ENCODE measurements around the gene RPP30.
"Not testable (repeated sequence)": the region's sequence is repeated elsewhere in the genome, so short reads cannot be mapped to it uniquely, and the experiment has no call there.

The RPP30 gene

GRCh38 chr10:90917238-90917967, 45.6 kb downstream of the RPP30 start:
- DNase-seq (ENCODE audit: low read depth, low spot score): no peak

- DNase-seq (ENCODE audit: low read depth, low spot score): no peak
Measured at GRCh38 chr10:90917968-90918318, 46.2 kb downstream of the RPP30 start.

- DNase-seq (ENCODE audit: low read depth, low spot score): no peak
Measured at GRCh38 chr10:90919683-90920574, 48.2 kb downstream of the RPP30 start.

- DNase-seq (ENCODE audit: low read depth, low spot score): no peak
Measured at GRCh38 chr10:90920986-90921666, 49.4 kb downstream of the RPP30 start, which contains the start of gene ANKRD1. Gene ANKRD1 (minus strand): TSS chr10:90921087. CDS start chr10:90921027, 60 bp downstream.

- no peak for DNase-seq (ENCODE audit: low read depth, low spot score)
Measured at GRCh38 chr10:90921906-90922305, 50.1 kb downstream of the RPP30 start.

- no peak for DNase-seq (ENCODE audit: low read depth, low spot score)
Measured at GRCh38 chr10:90923111-90923731, 51.4 kb downstream of the RPP30 start.

GRCh38 chr10:90924552-90924951, 52.8 kb downstream of the RPP30 start:
- DNase-seq (ENCODE audit: low read depth, low spot score): no peak

GRCh38 chr10:90925079-90926029, 53.6 kb downstream of the RPP30 start:
- DNase-seq (ENCODE audit: low read depth, low spot score): no peak

GRCh38 chr10:90927293-90927692, 55.5 kb downstream of the RPP30 start:
- no peak for DNase-seq (ENCODE audit: low read depth, low spot score)

- DNase-seq (ENCODE audit: low read depth, low spot score): no peak
Measured at GRCh38 chr10:90929179-90929578, 57.4 kb downstream of the RPP30 start.

GRCh38 chr10:90930070-90930837, 58.5 kb downstream of the RPP30 start:
- peak; percentile 63 for DNase-seq (ENCODE audit: low read depth, low spot score)

- DNase-seq (ENCODE audit: low read depth, low spot score): no peak
Measured at GRCh38 chr10:90930971-90931871, 59.4 kb downstream of the RPP30 start.

GRCh38 chr10:90935581-90936275, 64.0 kb downstream of the RPP30 start:
- DNase-seq (ENCODE audit: low read depth, low spot score): no peak

- no peak for DNase-seq (ENCODE audit: low read depth, low spot score)
Measured at GRCh38 chr10:90936276-90936659, 64.5 kb downstream of the RPP30 start.

- DNase-seq (ENCODE audit: low read depth, low spot score): no peak
Measured at GRCh38 chr10:90937645-90938258, 66.0 kb downstream of the RPP30 start.

GRCh38 chr10:90939116-90939515, 67.3 kb downstream of the RPP30 start:
- no peak for DNase-seq (ENCODE audit: low read depth, low spot score)

GRCh38 chr10:90939648-90940047, 67.9 kb downstream of the RPP30 start:
- DNase-seq (ENCODE audit: low read depth, low spot score): no peak

GRCh38 chr10:90942980-90943379, 71.2 kb downstream of the RPP30 start:
- not testable (repeated sequence) for DNase-seq (ENCODE audit: low read depth, low spot score)
